Measurements from ENCODE around the gene INTS14.
"Not testable (repeated sequence)": the region's sequence is repeated elsewhere in the genome, so short reads cannot be mapped to it uniquely, and the experiment has no call there.

INTS14 gene

GRCh38 chr15:65578904-65579728 lies 31.8 kb downstream of the INTS14 start:
- no peak for DNase-seq (ENCODE audit: low spot score)

- no peak for DNase-seq (ENCODE audit: low spot score)
These were observed 33.6 kb downstream of the INTS14 start for GRCh38 chr15:65577129-65577996.

GRCh38 chr15:65576664-65577063 lies 34.3 kb downstream of the INTS14 start:
- DNase-seq (ENCODE audit: low spot score) = no peak

- no peak for DNase-seq (ENCODE audit: low spot score)
These were observed 39.0 kb downstream of the INTS14 start for GRCh38 chr15:65571971-65572370.

GRCh38 chr15:65569728-65570127 lies 41.2 kb downstream of the INTS14 start:
- DNase-seq (ENCODE audit: low spot score) = no peak

- no peak for DNase-seq (ENCODE audit: low spot score)
These were observed 49.0 kb downstream of the INTS14 start for GRCh38 chr15:65561934-65562333.

- DNase-seq (ENCODE audit: low spot score) = no peak
These were observed 51.0 kb downstream of the INTS14 start for GRCh38 chr15:65559941-65560340.

- no peak for DNase-seq (ENCODE audit: low spot score)
These were observed 51.8 kb downstream of the INTS14 start for GRCh38 chr15:65558997-65559760.

GRCh38 chr15:65558336-65558735 lies 52.6 kb downstream of the INTS14 start:
- no peak for DNase-seq (ENCODE audit: low spot score)

- no peak for DNase-seq (ENCODE audit: low spot score)
These were observed 54.3 kb downstream of the INTS14 start for GRCh38 chr15:65556622-65557021.

GRCh38 chr15:65553691-65554090 lies 57.2 kb downstream of the INTS14 start:
- no peak for DNase-seq (ENCODE audit: low spot score)

GRCh38 chr15:65552851-65553250 lies 58.1 kb downstream of the INTS14 start:
- not testable (repeated sequence) for DNase-seq (ENCODE audit: low spot score)

GRCh38 chr15:65551183-65551582 lies 59.7 kb downstream of the INTS14 start:
- no peak for DNase-seq (ENCODE audit: low spot score)

GRCh38 chr15:65550681-65551098 lies 60.2 kb downstream of the INTS14 start:
- DNase-seq (ENCODE audit: low spot score) = no peak

- not testable (repeated sequence) for DNase-seq (ENCODE audit: low spot score)
These were observed 61.6 kb downstream of the INTS14 start for GRCh38 chr15:65549288-65549687.

GRCh38 chr15:65547841-65548240 lies 63.1 kb downstream of the INTS14 start:
- no peak for DNase-seq (ENCODE audit: low spot score)

GRCh38 chr15:65541231-65541820 lies 69.6 kb downstream of the INTS14 start:
- DNase-seq (ENCODE audit: low spot score) = no peak

GRCh38 chr15:65540314-65540713 lies 70.6 kb downstream of the INTS14 start:
- DNase-seq (ENCODE audit: low spot score) = no peak

- DNase-seq (ENCODE audit: low spot score) = no peak
These were observed 75.7 kb downstream of the INTS14 start for GRCh38 chr15:65535192-65535591.

- DNase-seq (ENCODE audit: low spot score) = no peak
These were observed 77.7 kb downstream of the INTS14 start for GRCh38 chr15:65533057-65533756.

- DNase-seq (ENCODE audit: low spot score) = no peak
These were observed 78.2 kb downstream of the INTS14 start for GRCh38 chr15:65532738-65533051.

All from HuH-7.5 (cell line).